ENCODE measurements around the gene SRSF11.

GRCh38 chr1:70295749-70296148 is 74.6 kb downstream of the SRSF11 start:
- TF ChIP-seq TAF1 (IDR thresholded peaks at IDR 0.05; ENCODE audit: low read depth, low read length) (no peak), POLR2AphosphoS5 (IDR thresholded peaks at IDR 0.05; ENCODE audit: low read depth, low read length) (no peak), POLR2A (IDR thresholded peaks at IDR 0.05; ENCODE audit: low read depth, low read length) (no peak), SPI1 (IDR thresholded peaks at IDR 0.05; ENCODE audit: low read depth, low read length) (no peak), POU2F2 (IDR thresholded peaks at IDR 0.05; ENCODE audit: low read depth, low read length) (no peak), PAX5 (IDR thresholded peaks at IDR 0.05; ENCODE audit: insufficient read depth, low read length, severe bottlenecking) (no peak)
